ENCODE measurements around the gene AP5Z1. TPM values are rescaled to one million over a fixed set of nuclear protein-coding genes. Genes with fewer than 3 reads are reported as not detected.

The AP5Z1 gene
- total and polyA plus RNA-seq, 12 donors, result 8.4 to 188 (median 49.5) TPM

DNA sequence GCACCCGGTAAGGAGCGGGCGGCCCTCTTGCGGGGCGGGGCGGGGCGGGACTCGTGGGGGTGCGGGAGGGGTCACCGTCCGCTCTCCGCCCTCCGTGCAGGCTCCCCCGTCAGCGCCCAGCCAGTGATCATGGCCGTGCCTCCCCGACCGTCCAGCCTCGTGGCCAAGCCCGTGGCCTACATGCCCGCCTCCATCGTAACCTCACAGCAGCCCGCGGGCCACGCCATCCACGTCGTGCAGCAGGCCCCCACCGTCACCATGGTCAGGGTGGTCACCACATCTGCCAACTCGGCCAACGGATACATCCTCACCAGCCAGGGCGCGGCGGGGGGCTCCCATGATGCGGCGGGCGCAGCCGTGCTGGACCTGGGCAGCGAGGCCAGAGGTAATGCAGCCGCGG is 16.2 kb upstream of the AP5Z1 start:
- H3K27me3 ChIP-seq, result no peaks in the 10 kb centered on the region
- DNase-seq, result no peak
- H3K9me3 ChIP-seq (replicated peaks in 1 of 3), result no peaks in the 10 kb centered on the region
- WGBS, 4 donors, result 93 to 96% (median 95%) methylated on average over 20 to 40 of the region's 40 CpGs
- TF ChIP-seq POLR2A (IDR thresholded peaks at IDR 0.05), result no peak
- TF ChIP-seq, protein P1, sequence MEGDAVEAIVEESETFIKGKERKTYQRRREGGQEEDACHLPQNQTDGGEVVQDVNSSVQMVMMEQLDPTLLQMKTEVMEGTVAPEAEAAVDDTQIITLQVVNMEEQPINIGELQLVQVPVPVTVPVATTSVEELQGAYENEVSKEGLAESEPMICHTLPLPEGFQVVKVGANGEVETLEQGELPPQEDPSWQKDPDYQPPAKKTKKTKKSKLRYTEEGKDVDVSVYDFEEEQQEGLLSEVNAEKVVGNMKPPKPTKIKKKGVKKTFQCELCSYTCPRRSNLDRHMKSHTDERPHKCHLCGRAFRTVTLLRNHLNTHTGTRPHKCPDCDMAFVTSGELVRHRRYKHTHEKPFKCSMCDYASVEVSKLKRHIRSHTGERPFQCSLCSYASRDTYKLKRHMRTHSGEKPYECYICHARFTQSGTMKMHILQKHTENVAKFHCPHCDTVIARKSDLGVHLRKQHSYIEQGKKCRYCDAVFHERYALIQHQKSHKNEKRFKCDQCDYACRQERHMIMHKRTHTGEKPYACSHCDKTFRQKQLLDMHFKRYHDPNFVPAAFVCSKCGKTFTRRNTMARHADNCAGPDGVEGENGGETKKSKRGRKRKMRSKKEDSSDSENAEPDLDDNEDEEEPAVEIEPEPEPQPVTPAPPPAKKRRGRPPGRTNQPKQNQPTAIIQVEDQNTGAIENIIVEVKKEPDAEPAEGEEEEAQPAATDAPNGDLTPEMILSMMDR (IDR thresholded peaks at IDR 0.05), result no peak
- H3K4me1 ChIP-seq (replicated peaks in 1 of 2), result no peaks in the 10 kb centered on the region
- H3K36me3 ChIP-seq (replicated peaks in 1 of 2), result peaks cover 0 to 100% of the 10 kb centered on the region in 2 donors
- intact Hi-C loops (cut with DNase I), result no loop called here
- H3K27ac ChIP-seq, result no peak overlapping the region
- H3K4me3 ChIP-seq, result no peak overlapping the region

DNA sequence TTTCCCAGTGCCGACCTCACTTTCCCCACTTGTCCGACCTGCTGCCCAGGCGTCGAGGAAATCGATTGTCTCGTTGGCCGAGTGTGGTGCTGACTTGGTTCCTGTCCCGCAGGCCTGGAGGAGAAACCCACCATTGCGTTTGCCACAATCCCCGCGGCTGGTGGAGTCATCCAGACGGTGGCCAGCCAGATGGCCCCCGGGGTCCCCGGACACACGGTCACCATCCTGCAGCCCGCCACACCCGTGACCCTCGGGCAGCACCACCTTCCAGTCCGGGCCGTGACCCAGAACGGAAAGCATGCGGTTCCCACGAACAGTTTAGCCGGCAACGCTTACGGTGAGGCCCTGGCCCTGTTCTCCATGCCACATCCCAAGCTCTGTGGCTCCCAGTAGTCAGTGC is 14.5 kb upstream of the AP5Z1 start:
- Histone ChIP-seq H3K4me1 (replicated peaks in 1 of 2) (no peaks in the 10 kb centered on the region), H3K27me3 (no peaks in the 10 kb centered on the region), H3K9me3 (replicated peaks in 1 of 3) (no peaks in the 10 kb centered on the region), H3K36me3 (replicated peaks in 1 of 2) (peaks cover 0 to 96% of the 10 kb centered on the region in 2 donors), H3K27ac (no peak overlapping the region), H3K4me3 (no peak overlapping the region)
- TF ChIP-seq POLR2A (IDR thresholded peaks at IDR 0.05), result no peak
- TF ChIP-seq, protein P1 (IDR thresholded peaks at IDR 0.05), result no peak
- intact Hi-C loops (cut with DNase I), result no loop called here
- no peak for DNase-seq
- 93 to 97% (median 94%) methylated on average over 12 to 26 of the region's 26 CpGs for WGBS, 4 donors

DNA sequence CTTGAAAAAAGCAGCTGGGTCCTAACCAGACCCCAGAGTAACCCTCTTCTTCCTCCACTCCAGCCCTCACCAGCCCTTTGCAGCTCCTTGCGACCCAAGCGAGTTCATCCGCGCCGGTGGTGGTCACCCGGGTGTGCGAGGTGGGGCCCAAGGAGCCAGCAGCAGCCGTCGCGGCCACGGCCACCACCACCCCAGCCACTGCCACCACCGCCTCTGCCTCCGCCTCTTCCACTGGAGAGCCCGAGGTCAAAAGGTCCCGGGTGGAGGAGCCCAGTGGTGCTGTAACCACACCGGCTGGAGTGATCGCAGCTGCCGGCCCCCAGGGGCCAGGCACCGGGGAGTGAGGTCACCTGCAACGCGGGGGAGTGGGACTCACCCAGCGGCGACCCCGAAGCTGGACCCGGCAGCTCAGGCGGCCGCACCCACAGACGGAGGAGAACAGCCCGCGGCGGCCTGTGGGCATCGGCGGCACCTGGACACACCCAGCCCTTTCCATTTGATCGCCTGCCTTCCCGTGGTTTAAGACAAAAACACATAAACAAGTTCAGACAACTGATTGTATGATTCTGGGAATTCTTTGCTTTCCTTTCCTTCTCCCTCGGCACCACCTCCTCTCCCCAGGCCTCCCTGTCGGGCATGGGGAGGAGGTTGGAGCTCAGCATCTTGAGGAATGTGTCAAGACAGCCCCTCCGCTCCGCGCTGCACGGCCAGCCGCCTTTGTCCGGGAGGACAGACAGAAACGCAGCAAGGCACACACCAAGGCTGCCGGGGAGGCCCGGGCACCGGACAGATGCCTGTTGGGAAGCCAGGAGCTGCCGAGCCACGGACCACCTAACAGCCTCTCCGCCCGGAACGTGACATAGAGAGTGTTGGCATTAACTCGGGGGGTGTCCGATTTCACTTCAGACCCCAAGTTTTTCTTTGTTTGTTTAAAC is 13.0 kb upstream of the AP5Z1 start:
- intact Hi-C loops (cut with DNase I), result no loop called here
- H3K9me3 ChIP-seq (replicated peaks in 1 of 3), result no peaks in the 10 kb centered on the region
- DNase-seq, result no peak
- H3K36me3 ChIP-seq (replicated peaks in 1 of 2), result peaks cover 0 to 86% of the 10 kb centered on the region in 2 donors
- 93 to 96% (median 93%) methylated on average over 30 to 54 of the region's 54 CpGs for WGBS, 4 donors
- no peak for TF ChIP-seq POLR2A (IDR thresholded peaks at IDR 0.05)
- TF ChIP-seq, protein P1 (IDR thresholded peaks at IDR 0.05), result no peak
- no peak overlapping the region for H3K4me3 ChIP-seq
- no peaks in the 10 kb centered on the region for H3K4me1 ChIP-seq (replicated peaks in 1 of 2)
- H3K27me3 ChIP-seq, result no peaks in the 10 kb centered on the region
- no peak overlapping the region for H3K27ac ChIP-seq

DNA sequence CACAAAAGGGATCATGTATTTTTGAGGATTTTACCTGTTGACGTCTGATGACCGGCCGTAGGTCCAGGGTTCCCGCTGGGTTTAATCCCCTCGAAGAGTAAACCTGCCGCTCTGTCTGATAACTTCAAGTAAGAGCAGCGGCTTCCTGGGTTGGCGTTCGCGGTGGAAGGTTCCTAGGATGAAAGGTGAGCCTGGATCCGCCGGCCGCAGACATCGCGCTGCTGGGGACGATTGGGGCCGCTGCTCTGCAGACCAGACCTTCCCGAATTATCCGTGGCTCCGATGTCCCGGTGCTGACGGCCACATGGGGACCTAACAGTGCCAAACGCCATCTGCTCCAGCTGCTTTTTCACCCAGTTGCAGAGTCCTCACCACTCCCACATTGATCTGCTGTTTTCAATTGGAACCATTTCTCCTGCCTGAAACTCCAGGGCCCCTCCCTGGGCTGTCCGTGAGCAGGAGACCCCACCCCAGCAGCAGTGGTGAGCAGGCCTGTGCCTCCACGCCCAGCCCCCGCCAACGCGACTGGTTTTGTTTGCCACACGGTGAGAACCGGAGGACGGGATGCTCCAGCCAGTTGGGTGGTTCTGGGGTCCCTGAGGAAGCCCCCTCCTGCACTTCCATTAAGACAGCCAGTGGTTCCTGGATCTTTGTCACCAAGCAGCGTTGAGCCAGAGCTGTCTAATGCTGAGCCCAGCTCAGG is 12.2 kb upstream of the AP5Z1 start:
- 94 to 96% (median 95%) methylated on average over 11 to 32 of the region's 32 CpGs for WGBS, 4 donors
- intact Hi-C loops (cut with DNase I), result no loop called here

More for the DNA sequence above, 12.2 kb upstream of the AP5Z1 start:
- H3K36me3 ChIP-seq (replicated peaks in 1 of 2), result peaks cover 0 to 82% of the 10 kb centered on the region in 2 donors
- DNase-seq, result no peak
- no peak overlapping the region for H3K27ac ChIP-seq
- H3K4me3 ChIP-seq, result no peak overlapping the region
- no peaks in the 10 kb centered on the region for H3K9me3 ChIP-seq (replicated peaks in 1 of 3)
- H3K4me1 ChIP-seq (replicated peaks in 1 of 2), result no peaks in the 10 kb centered on the region
- no peaks in the 10 kb centered on the region for H3K27me3 ChIP-seq
- TF ChIP-seq, protein P1 (IDR thresholded peaks at IDR 0.05), result no peak
- TF ChIP-seq POLR2A (IDR thresholded peaks at IDR 0.05), result no peak

Data from adrenal gland (tissue), 12 donors.